Spinal cord (tissue), 10 donors: Measurements from ENCODE around the gene PHYHD1. TPM values are rescaled to one million over a fixed set of nuclear protein-coding genes. Genes with fewer than 3 reads are reported as not detected.

ENCODE experiments used
- DNase-seq, 6 donors: peaks; one replicate each; pipeline versions ENCODE4 v3.0.0 to v3.0.0-alpha.2; 2013 to 2015; ENCODE audit warnings: low spot score in 6 of 6, low read depth in 4 of 6
- H3K27ac ChIP-seq: one replicate; pipeline ENCODE4 v1.5.1; 2013; ENCODE audit warnings: low read depth, low read length, control low read depth
- H3K27me3 ChIP-seq: one replicate; pipeline ENCODE4 v1.6.1; 2013; ENCODE audit warnings: low read length; ENCODE audit not compliant: control insufficient read depth, insufficient read depth
- H3K36me3 ChIP-seq: one replicate; pipeline ENCODE4 v1.6.1; 2013; ENCODE audit warnings: low read length; ENCODE audit not compliant: control insufficient read depth, insufficient read depth
- H3K4me1 ChIP-seq: one replicate; pipeline ENCODE4 v1.6.1; 2013; ENCODE audit warnings: low read length; ENCODE audit not compliant: control insufficient read depth, insufficient read depth
- H3K4me3 ChIP-seq: one replicate; pipeline ENCODE4 v1.5.1; 2013; ENCODE audit warnings: low read depth, low read length, control low read depth
- H3K9me3 ChIP-seq: one replicate; pipeline ENCODE4 v1.6.1; 2013; ENCODE audit warnings: low read length; ENCODE audit not compliant: control insufficient read depth, insufficient read depth
- WGBS: methylation state at CpG from one replicate; pipeline ENCODE4 v1.1.5; 2013; ENCODE audit warnings: missing lambda C conversion rate; ENCODE audit not compliant: insufficient coverage; 5-methylcytosine and 5-hydroxymethylcytosine counted together
- polyA plus RNA-seq, 2 donors: library from polyadenylated mRNA; unstranded; fragments of 120-200 nt; gene quantifications; one replicate each; pipeline ENCODE4 v1.2.1, GENCODE V29; 2013; ENCODE audit not compliant: insufficient read length in 2 of 2
- total RNA-seq, 2 donors: library from RNA; depleted of rRNA in 1 of 2; stranded (reverse); fragments of 120-200 nt in 1 of 2; fragments of >200 nt in 1 of 2; gene quantifications; one replicate each; pipeline versions ENCODE4 v1.2.3 to v1.2.4, GENCODE V29; 2013 to 2014
- donor health status: healthy.

Gene PHYHD1
- total and polyA plus RNA-seq, 4 donors, result 7.8 to 29.9 (median 25.3) TPM

DNA sequence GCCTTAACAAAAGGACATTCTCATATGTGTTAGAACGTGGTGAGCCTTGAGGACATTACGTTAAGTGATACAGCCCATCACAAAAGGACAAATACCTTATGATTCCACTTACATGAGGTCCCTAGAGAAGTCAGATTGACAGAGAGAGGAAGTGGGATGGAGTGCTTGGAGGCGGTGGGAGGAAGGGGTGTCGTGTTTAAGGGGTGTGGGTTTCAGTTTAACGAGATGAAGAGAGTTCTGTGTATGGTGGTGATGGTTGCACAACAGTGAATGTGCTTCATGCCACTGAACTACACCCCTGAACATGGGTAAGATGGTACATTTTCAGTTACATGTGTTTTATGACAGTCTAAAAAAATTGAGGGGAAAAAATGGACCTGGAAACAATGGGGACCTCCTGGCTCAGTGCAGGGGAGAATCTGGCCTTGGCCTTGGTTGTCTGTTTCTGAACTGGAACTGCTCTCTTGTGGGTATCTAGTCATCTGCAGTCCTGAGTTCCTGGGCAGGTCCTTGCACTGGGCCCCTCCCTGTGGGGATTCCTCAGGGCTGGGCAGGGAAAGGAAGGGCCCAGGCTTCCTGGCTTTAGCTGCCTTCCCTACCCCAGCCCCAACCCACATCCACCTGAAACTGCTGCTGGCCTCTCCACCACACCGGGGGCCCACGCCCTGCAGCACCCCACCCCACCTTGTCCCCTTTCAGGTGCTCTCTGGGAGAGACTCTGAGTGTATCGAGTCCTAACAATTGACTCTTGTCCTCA lies 21.0 kb upstream of the PHYHD1 start:
- peaks cover 22% of the 10 kb centered on the region for H3K4me1 ChIP-seq
- H3K4me3 ChIP-seq, result no peak overlapping the region
- no peaks in the 10 kb centered on the region for H3K27me3 ChIP-seq
- no peaks in the 10 kb centered on the region for H3K9me3 ChIP-seq
- no peak overlapping the region for H3K27ac ChIP-seq
- WGBS, result 69% methylated on average over 4 of the region's 8 CpGs
- peaks cover 53% of the 10 kb centered on the region for H3K36me3 ChIP-seq
- no peak for DNase-seq

DNA sequence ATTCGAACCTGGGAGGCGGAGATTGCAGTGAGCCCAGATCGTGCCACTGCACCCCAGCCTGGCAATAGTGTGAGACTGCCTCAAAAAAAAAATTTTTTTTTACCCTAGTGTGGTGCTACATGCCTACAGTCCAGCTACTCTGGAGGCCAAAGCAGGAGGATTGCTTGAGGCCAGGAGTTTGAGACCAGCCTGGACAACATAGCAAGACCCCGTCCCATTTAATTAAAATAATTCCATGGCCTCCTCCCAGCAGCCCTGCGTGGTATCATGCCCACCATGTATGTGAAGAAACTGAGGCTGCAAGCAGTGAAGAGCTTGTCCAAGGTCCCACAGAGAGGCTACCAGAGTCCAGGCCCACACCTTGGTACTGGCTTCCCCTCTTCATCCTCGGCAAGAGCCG lies 19.4 kb upstream of the PHYHD1 start:
- WGBS, result 99% methylated on average over 6 of the region's 7 CpGs
- no peak overlapping the region for H3K4me3 ChIP-seq
- H3K9me3 ChIP-seq, result no peaks in the 10 kb centered on the region
- H3K27ac ChIP-seq, result no peak overlapping the region
- H3K27me3 ChIP-seq, result no peaks in the 10 kb centered on the region
- peaks cover 18% of the 10 kb centered on the region for H3K4me1 ChIP-seq
- H3K36me3 ChIP-seq, result peaks cover 47% of the 10 kb centered on the region
- DNase-seq, result no peak

DNA sequence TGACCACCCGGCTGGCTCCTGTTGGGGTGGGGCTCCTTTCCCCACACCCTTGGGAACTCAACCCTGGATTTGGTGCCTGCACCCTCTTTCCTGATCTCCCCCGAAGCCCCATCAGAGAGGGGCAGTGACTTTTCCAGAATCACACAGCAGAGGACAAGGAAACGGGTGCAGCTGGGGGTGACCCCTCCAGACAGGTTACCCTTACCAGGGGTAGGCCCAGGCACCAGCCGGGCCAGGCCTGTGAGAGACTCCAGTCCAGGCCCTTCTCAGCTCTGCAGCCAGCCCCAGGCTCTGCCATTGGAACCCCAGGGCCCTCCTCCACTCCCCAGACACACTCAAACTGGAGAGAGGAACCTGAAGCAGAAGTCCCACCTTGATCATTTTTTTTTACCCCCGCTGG lies 19.0 kb upstream of the PHYHD1 start:
- Histone ChIP-seq H3K36me3 (peaks cover 51% of the 10 kb centered on the region), H3K4me3 (no peak overlapping the region), H3K27me3 (no peaks in the 10 kb centered on the region), H3K27ac (no peak overlapping the region), H3K9me3 (no peaks in the 10 kb centered on the region), H3K4me1 (peaks cover 18% of the 10 kb centered on the region)
- DNase-seq, result no peak
- 97% methylated on average over 5 of the region's 5 CpGs for whole genome bisulfite sequencing

DNA sequence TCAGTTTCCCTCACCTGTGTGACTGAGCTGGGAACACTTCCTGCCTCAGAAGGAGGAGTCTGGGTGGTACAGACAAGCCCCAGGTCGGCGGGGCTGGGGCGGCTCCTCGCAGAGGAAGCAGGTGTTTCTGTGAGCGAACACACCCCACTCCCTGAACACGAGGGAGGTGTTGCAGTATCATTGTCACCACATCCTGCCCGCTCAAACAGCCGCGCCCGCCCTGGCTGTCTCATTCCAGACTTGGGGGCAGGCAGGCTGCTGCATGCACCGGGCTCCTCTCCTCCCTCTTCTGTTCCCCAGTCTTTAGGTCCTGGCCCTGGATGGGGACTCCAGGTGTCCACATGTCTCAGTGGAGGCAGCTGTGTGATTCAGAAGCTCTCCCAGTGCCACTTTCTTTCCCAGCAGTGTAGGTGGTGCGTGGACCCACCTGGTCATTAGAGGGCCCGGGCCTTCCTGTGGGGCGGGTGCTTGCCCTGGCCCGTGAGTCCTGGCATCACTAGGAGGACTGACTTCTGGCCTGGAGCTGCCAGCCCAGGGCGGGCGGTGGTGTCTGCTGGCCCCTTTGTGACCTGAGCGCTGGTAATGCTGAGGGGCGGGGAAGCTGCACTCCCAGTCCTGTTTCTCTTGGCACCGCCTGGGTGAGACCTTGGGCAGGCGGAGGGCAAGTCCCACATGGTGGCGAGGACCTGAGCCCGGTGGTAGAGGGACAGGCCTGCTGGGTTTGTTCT lies 18.3 kb upstream of the PHYHD1 start:
- H3K36me3 ChIP-seq, result peaks cover 52% of the 10 kb centered on the region
- 91% methylated on average over 23 of the region's 23 CpGs for WGBS

DNA sequence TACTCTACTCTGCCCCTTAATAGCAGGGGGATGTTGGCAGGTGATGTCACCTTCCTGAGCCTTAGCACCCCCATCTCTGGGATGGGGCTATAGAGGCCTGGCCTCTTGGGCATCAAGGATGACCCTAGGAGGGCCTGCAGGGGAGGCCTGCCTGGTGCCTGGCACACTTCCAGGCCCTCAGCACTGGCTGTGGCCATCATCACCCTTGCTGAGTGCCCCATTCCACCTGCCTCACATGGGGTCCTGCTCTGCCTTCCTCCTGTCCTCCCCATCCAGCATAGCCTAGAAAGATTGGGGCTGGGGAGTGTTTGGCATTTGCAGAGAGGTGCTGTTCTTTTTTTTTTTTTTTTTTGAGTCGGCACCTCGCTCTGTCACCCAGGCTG lies 17.7 kb upstream of the PHYHD1 start:
- peaks cover 56% of the 10 kb centered on the region for H3K36me3 ChIP-seq
- no peak for DNase-seq
- peaks cover 18% of the 10 kb centered on the region for H3K4me1 ChIP-seq
- 100% methylated on average over 1 of the region's 2 CpGs for WGBS
- H3K27me3 ChIP-seq, result no peaks in the 10 kb centered on the region
- no peak overlapping the region for H3K27ac ChIP-seq
- no peak overlapping the region for H3K4me3 ChIP-seq
- H3K9me3 ChIP-seq, result no peaks in the 10 kb centered on the region

More for the DNA sequence above, 18.3 kb upstream of the PHYHD1 start:
- Histone ChIP-seq H3K4me1 (peaks cover 18% of the 10 kb centered on the region), H3K27me3 (no peaks in the 10 kb centered on the region), H3K27ac (no peak overlapping the region), H3K4me3 (no peak overlapping the region), H3K9me3 (no peaks in the 10 kb centered on the region)
- no peak for DNase-seq

DNA sequence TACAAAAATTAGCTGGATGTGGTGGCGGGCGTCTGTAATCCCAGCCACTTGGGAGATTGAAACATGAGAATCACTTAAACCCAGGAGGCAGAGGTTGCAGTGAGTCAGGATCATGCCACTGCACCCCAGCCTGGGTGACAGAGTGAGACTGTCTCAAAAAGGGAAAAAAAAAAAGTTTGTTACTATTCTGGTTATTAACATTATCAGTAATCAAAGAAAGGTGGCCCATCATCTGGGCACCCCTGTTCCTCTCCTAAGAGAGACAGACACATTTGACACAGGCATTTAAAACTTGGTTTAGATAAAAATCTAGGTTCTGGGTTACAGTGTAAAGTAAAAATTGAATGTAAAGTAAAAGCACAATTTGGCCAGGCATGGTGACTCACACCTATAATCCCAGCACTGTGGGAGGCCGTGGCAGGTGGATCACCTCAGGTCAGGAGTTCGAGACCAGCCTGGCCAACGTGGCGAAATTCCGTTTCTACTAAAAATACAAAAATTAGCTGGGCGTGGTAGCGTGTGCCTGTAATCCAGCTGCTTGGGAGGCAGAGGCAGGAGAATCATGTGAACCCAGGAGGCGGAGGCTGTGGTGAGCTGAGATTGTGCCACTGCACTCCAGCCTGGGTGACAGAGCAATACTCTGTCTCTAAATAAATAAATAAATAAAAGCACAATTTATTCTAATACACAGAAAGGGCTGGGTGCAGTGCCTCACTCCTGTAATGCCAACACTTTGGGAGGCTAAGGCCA lies 16.7 kb upstream of the PHYHD1 start:
- no peak overlapping the region for H3K4me3 ChIP-seq
- 100% methylated on average over 4 of the region's 10 CpGs for WGBS
- peaks cover 57% of the 10 kb centered on the region for H3K36me3 ChIP-seq
- no peak overlapping the region for H3K27ac ChIP-seq
- DNase-seq, result no peak
- no peaks in the 10 kb centered on the region for H3K27me3 ChIP-seq
- H3K9me3 ChIP-seq, result no peaks in the 10 kb centered on the region
- peaks cover 8% of the 10 kb centered on the region for H3K4me1 ChIP-seq

DNA sequence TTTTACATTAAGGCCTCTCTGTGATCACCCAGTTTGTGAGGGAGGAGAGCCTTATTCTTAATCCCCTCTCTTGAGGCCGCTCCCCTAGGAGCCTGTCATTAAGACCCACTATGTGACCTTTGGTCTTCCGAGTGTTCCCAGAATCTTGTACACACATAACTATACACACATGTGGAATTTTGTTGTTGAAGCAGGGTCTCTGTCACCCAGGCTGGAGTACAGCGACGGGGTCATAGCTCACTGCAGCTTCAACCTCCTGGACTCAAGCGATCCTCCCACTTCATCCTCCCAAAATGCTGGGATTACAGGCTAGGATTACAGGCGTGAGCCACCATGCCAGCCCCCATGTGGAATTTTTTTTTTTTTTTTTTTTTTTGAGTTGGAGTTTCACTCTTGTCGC lies 14.8 kb upstream of the PHYHD1 start:
- H3K4me1 ChIP-seq, result peaks cover 7% of the 10 kb centered on the region
- no CpG with 5 or more reads among the region's 7 CpGs for WGBS
- DNase-seq, result no peak
- no peaks in the 10 kb centered on the region for H3K27me3 ChIP-seq
- H3K36me3 ChIP-seq, result peaks cover 65% of the 10 kb centered on the region
- H3K9me3 ChIP-seq, result no peaks in the 10 kb centered on the region
- no peak overlapping the region for H3K4me3 ChIP-seq
- H3K27ac ChIP-seq, result no peak overlapping the region

DNA sequence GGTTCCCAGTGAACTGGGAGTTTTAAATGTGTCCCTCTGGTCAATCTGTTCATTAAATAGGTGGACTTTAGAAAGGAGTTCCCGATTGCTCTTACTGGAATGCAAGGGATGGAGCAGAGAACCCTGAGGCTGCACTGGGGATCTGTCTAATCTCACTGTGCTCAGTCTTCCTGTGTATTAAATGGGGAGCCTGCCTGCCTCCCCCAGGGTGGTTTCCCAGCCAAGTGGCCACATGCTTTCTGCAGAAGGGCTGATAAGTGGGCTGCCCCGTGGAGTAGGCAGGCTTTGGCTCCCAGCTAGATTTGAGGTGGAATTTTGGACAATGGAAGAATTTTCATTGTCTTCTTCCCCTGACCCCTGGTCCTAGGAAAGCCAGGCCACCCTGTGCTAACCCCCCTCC lies 14.0 kb upstream of the PHYHD1 start:
- Histone ChIP-seq H3K4me1 (peaks cover 14% of the 10 kb centered on the region), H3K36me3 (peaks cover 66% of the 10 kb centered on the region), H3K27ac (no peak overlapping the region), H3K27me3 (no peaks in the 10 kb centered on the region), H3K9me3 (no peaks in the 10 kb centered on the region), H3K4me3 (no peak overlapping the region)
- no peak for DNase-seq
- WGBS, result 69% methylated on average over 1 of the region's 2 CpGs

DNA sequence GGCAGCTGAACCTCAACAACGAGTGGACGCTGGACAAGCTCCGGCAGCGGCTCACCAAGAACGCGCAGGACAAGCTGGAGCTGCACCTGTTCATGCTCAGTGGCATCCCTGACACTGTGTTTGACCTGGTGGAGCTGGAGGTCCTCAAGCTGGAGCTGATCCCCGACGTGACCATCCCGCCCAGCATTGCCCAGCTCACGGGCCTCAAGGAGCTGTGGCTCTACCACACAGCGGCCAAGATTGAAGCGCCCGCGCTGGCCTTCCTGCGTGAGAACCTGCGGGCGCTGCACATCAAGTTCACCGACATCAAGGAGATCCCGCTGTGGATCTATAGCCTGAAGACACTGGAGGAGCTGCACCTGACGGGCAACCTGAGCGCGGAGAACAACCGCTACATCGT lies 12.4 kb upstream of the PHYHD1 start:
- H3K4me1 ChIP-seq, result peaks cover 21% of the 10 kb centered on the region
- no peak overlapping the region for H3K27ac ChIP-seq
- no peaks in the 10 kb centered on the region for H3K9me3 ChIP-seq
- WGBS, result 95% methylated on average over 24 of the region's 24 CpGs
- H3K4me3 ChIP-seq, result no peak overlapping the region
- H3K27me3 ChIP-seq, result no peaks in the 10 kb centered on the region
- H3K36me3 ChIP-seq, result peaks cover 66% of the 10 kb centered on the region
- DNase-seq, result no peak
